ENCODE measurements around the gene ARIH1.
"Not testable (repeated sequence)": the region's sequence is repeated elsewhere in the genome, so short reads cannot be mapped to it uniquely, and the experiment has no call there.

- TF ChIP-seq, protein P1, sequence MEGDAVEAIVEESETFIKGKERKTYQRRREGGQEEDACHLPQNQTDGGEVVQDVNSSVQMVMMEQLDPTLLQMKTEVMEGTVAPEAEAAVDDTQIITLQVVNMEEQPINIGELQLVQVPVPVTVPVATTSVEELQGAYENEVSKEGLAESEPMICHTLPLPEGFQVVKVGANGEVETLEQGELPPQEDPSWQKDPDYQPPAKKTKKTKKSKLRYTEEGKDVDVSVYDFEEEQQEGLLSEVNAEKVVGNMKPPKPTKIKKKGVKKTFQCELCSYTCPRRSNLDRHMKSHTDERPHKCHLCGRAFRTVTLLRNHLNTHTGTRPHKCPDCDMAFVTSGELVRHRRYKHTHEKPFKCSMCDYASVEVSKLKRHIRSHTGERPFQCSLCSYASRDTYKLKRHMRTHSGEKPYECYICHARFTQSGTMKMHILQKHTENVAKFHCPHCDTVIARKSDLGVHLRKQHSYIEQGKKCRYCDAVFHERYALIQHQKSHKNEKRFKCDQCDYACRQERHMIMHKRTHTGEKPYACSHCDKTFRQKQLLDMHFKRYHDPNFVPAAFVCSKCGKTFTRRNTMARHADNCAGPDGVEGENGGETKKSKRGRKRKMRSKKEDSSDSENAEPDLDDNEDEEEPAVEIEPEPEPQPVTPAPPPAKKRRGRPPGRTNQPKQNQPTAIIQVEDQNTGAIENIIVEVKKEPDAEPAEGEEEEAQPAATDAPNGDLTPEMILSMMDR (IDR thresholded peaks at IDR 0.05) = not testable (repeated sequence)
- not testable (repeated sequence) for TF ChIP-seq POLR2A (IDR thresholded peaks at IDR 0.05)
Observed at GRCh38 chr15:72615533-72616233, 141.6 kb downstream of the ARIH1 start.

Data from vagina (tissue), 2 donors.